Hepatic stellate cell (primary cell): Measurements from ENCODE around the gene PTGES.

Experiments used
- DNase-seq: peaks from one replicate; pipeline ENCODE4 v3.0.0; 2011; ENCODE audit warnings: low spot score

The PTGES gene

GRCh38 chr9:129716091-129716490 is 36.8 kb downstream of the PTGES start:
- peak; percentile 75 for DNase-seq

GRCh38 chr9:129714511-129715061 is 38.3 kb downstream of the PTGES start:
- no peak for DNase-seq

- no peak for DNase-seq
Measured at GRCh38 chr9:129713402-129713679, 39.5 kb downstream of the PTGES start.

GRCh38 chr9:129712634-129713401 is 40.0 kb downstream of the PTGES start:
- peak; percentile 78 for DNase-seq

- no peak for DNase-seq
Measured at GRCh38 chr9:129710169-129710453, 42.7 kb downstream of the PTGES start.

GRCh38 chr9:129709438-129710168 is 43.2 kb downstream of the PTGES start:
- no peak for DNase-seq

- no peak for DNase-seq
Measured at GRCh38 chr9:129708793-129709192, 44.0 kb downstream of the PTGES start.

GRCh38 chr9:129704807-129705206 is 48.0 kb downstream of the PTGES start:
- no peak for DNase-seq

GRCh38 chr9:129703667-129704355 is 49.0 kb downstream of the PTGES start:
- DNase-seq, result peak; percentile 63

- DNase-seq, result peak; percentile 94
Measured at GRCh38 chr9:129702589-129703520, 50.0 kb downstream of the PTGES start.

- no peak for DNase-seq
Measured at GRCh38 chr9:129701549-129701948, 51.3 kb downstream of the PTGES start.

- DNase-seq, result no peak
Measured at GRCh38 chr9:129701054-129701453, 51.8 kb downstream of the PTGES start.

- DNase-seq, result no peak
Measured at GRCh38 chr9:129698254-129698757, 54.5 kb downstream of the PTGES start.

- DNase-seq, result peak; percentile 92
Measured at GRCh38 chr9:129697656-129698253, 55.1 kb downstream of the PTGES start.

- DNase-seq, result peak; percentile 91
Measured at GRCh38 chr9:129696944-129697655, 55.7 kb downstream of the PTGES start.

GRCh38 chr9:129695870-129696269 is 57.0 kb downstream of the PTGES start:
- DNase-seq, result no peak

GRCh38 chr9:129694243-129694646 is 58.6 kb downstream of the PTGES start:
- no peak for DNase-seq

- DNase-seq, result no peak
Measured at GRCh38 chr9:129693741-129694140, 59.1 kb downstream of the PTGES start.

GRCh38 chr9:129692534-129692933 is 60.3 kb downstream of the PTGES start:
- DNase-seq, result no peak
